ENCODE data around the gene NSMCE1.

The NSMCE1 gene

GRCh38 chr16:27268376-27269299 lies at the start of gene NSMCE1:
Gene NSMCE1 (minus strand): TSS chr16:27268772. CDS start chr16:27257570, 11,202 bp downstream.
- peak; percentile 99 for DNase-seq

GRCh38 chr16:27317738-27318391 lies 49.3 kb upstream of the NSMCE1 start:
- no peak for DNase-seq

- no peak for DNase-seq
Measured at GRCh38 chr16:27317320-27317719, 48.7 kb upstream of the NSMCE1 start.

GRCh38 chr16:27316038-27316680 lies 47.6 kb upstream of the NSMCE1 start:
- no peak for DNase-seq

- DNase-seq: no peak
Measured at GRCh38 chr16:27315333-27316037, 46.9 kb upstream of the NSMCE1 start.

- no peak for DNase-seq
Measured at GRCh38 chr16:27314986-27315332, 46.4 kb upstream of the NSMCE1 start.

- DNase-seq: no peak
Measured at GRCh38 chr16:27314161-27314723, 45.7 kb upstream of the NSMCE1 start.

- DNase-seq: peak; percentile 32
Measured at GRCh38 chr16:27313422-27314160, 45.0 kb upstream of the NSMCE1 start, which contains the start of gene IL4R. Gene IL4R (plus strand): TSS chr16:27313974. CDS start chr16:27340204, 26,230 bp downstream.

- no peak for DNase-seq
Measured at GRCh38 chr16:27312580-27313421, 44.2 kb upstream of the NSMCE1 start.

GRCh38 chr16:27311897-27312303 lies 43.3 kb upstream of the NSMCE1 start:
- DNase-seq: no peak

GRCh38 chr16:27311448-27311830 lies 42.9 kb upstream of the NSMCE1 start:
- no peak for DNase-seq

- no peak for DNase-seq
Measured at GRCh38 chr16:27310576-27311447, 42.2 kb upstream of the NSMCE1 start.

GRCh38 chr16:27308792-27309191 lies 40.2 kb upstream of the NSMCE1 start:
- no peak for DNase-seq

- no peak for DNase-seq
Measured at GRCh38 chr16:27305839-27306442, 37.4 kb upstream of the NSMCE1 start.

GRCh38 chr16:27304881-27305745 lies 36.5 kb upstream of the NSMCE1 start:
- DNase-seq: no peak

- no peak for DNase-seq
Measured at GRCh38 chr16:27304102-27304501, 35.5 kb upstream of the NSMCE1 start.

GRCh38 chr16:27303256-27304100 lies 34.9 kb upstream of the NSMCE1 start:
- peak; percentile 1 for DNase-seq

Data from RPMI8226 (cell line).